Natural killer cell treated with Interleukin-12 subunit alpha and Interleukin-12 subunit beta and Interleukin-15 and Interleukin-18, amount 100 ng/mL, for 72 hours (primary cell): ENCODE measurements around the gene SHANK3. TPM values are rescaled to one million over a fixed set of nuclear protein-coding genes. Genes with fewer than 3 reads are reported as not detected.
A peak's percentile ranks its signal among the peaks of the same experiment; 100 is the strongest.

Source experiments
- ATAC-seq, 2 donors: fragments of 150-1000 bp; cut with Tn5 transposase in 1 of 2; sonication (Bioruptor Pico), chemical (Tn5 transposase) in 1 of 2; 2 replicates each; pipeline ENCODE4 v1.10.0; 2021
- DNase-seq: peaks from one replicate; pipeline ENCODE4 v3.0.0; 2022; ENCODE audit warnings: low spot score
- H3K27ac Mint-ChIP-seq, 2 donors: 1 replicate in 1 of 2; 2 replicates in 1 of 2; pipeline ENCODE4 v1.8.0; 2022; ENCODE audit warnings: mixed read lengths in 2 of 2, mild to moderate bottlenecking in 1 of 2, moderate library complexity in 1 of 2
- H3K27me3 Mint-ChIP-seq, 2 donors: 1 replicate in 1 of 2; 2 replicates in 1 of 2; pipeline ENCODE4 v1.8.0; 2022; ENCODE audit warnings: mixed read lengths in 2 of 2
- H3K36me3 Mint-ChIP-seq: one replicate; pipeline ENCODE4 v1.8.0; 2022; ENCODE audit warnings: mixed read lengths
- H3K4me1 Mint-ChIP-seq, 2 donors: 1 replicate in 1 of 2; 2 replicates in 1 of 2; pipeline ENCODE4 v1.8.0; 2022; ENCODE audit warnings: low read depth in 2 of 2, mixed read lengths in 2 of 2, mild to moderate bottlenecking in 1 of 2
- H3K4me3 Mint-ChIP-seq: one replicate; pipeline ENCODE4 v1.8.0; 2022; ENCODE audit warnings: mixed read lengths
- H3K9me3 Mint-ChIP-seq: 2 replicates; pipeline ENCODE4 v1.8.0; 2022; ENCODE audit warnings: mixed read lengths
- total RNA-seq, 2 donors: library from RNA; stranded (reverse); gene quantifications; one replicate each; pipeline ENCODE4 v1.2.3, GENCODE V29; 2022

SHANK3 gene
- not detected for total RNA-seq

DNA sequence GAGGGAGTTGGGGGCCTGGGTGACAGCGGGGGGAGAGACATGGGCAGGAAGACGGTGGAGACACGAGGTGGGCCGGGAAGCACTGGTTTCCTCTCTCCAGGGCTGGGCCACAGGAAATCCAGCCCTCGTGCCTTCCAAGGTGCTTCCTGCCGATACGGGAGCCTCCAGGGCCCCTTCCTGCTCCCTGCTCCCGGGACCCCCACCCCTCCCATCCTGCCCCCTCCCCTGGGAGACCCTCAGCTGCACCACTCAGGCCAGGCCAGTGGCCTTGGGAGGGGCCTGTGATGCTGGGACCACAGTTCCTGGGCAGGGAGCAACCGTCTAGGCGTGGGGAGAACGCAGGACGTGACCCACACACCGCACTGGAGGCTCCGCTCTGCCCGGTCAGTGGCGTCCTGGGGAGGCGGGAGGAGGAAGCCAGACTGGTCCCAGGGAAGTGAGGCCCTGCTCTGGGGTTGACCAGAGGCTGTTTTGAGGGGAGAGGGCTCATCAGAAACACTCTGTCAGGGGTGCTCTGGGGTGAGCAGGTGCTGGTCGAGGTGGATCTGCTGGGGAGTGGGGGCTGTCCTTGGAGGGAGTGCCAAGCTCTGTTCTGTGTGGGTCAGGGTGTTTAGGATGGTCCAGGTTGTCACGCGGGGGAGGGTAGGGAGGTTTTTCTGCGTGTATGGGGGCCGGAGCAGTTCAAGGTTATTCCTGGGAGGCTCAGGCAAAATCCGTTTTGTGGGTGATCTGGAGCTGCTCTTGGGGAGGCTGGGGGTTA, at the start of gene SHANK3:
SHANK3 (plus strand) TSS at position 353 of the 760 bp plus-strand sequence.
- Mint-ChIP-seq H3K4me1 (peaks cover 6 to 20% of the 10 kb centered on the region in 2 donors), H3K9me3 (no peaks in the 10 kb centered on the region), H3K36me3 (no peaks in the 10 kb centered on the region), H3K4me3 (peak within 1 kb of the TSS; percentile 53), H3K27ac (no peak within 1 kb of the TSS), H3K27me3 (peaks cover 42 to 52% of the 10 kb centered on the region in 2 donors)
- no peak for ATAC-seq
- DNase-seq, result no peak

- Mint-ChIP-seq H3K36me3 (no peaks in the 10 kb centered on the region), H3K4me1 (peaks cover 38% of the 10 kb centered on the region in 2 donors), H3K27ac (no peak overlapping the region), H3K4me3 (no peak overlapping the region), H3K9me3 (no peaks in the 10 kb centered on the region), H3K27me3 (no peaks in the 10 kb centered on the region)
- DNase-seq (no peak), ATAC-seq (no peak)
Observed at GRCh38 chr22:50624347-50625130, 48.1 kb upstream of the SHANK3 start.

DNA sequence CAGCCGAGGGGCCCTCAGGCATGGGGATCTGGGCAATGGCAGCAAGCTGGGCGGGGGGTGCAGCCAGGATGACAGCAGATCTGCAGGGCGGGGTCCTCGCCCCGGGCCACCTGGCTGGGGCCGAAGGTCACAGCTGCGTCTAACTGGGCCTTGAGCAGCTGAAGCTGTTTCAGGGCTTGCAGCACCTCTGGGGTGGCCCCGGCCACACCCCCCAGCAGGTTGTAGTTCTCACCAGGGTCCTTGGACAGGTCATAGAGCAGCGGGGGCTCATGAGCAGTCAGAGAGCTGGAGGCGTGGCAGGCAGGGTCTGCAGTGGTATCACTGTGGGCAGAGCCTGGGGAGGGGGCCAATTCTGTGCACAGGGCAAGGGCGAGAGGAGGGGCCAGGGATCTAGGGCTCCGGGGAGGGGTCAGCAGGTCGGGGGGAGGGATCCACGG, 47.5 kb upstream of the SHANK3 start:
- Mint-ChIP-seq H3K4me1 (peaks cover 35 to 39% of the 10 kb centered on the region in 2 donors), H3K27me3 (no peaks in the 10 kb centered on the region), H3K36me3 (no peaks in the 10 kb centered on the region), H3K9me3 (no peaks in the 10 kb centered on the region), H3K4me3 (no peak overlapping the region), H3K27ac (no peak overlapping the region)
- ATAC-seq (no peak), DNase-seq (no peak)

GRCh38 chr22:50625568-50626313, 46.9 kb upstream of the SHANK3 start:
- no peaks in the 10 kb centered on the region for H3K36me3 Mint-ChIP-seq
- no peak overlapping the region for H3K4me3 Mint-ChIP-seq
- no peak for ATAC-seq
- no peak for DNase-seq
- no peaks in the 10 kb centered on the region for H3K9me3 Mint-ChIP-seq
- no peaks in the 10 kb centered on the region for H3K27me3 Mint-ChIP-seq
- H3K4me1 Mint-ChIP-seq, result peaks cover 30 to 38% of the 10 kb centered on the region in 2 donors
- no peak overlapping the region for H3K27ac Mint-ChIP-seq

- Mint-ChIP-seq H3K27me3 (no peaks in the 10 kb centered on the region), H3K36me3 (no peaks in the 10 kb centered on the region)
Observed at GRCh38 chr22:50626314-50626849, 46.2 kb upstream of the SHANK3 start.

GRCh38 chr22:50626850-50627641, 45.6 kb upstream of the SHANK3 start:
- no peaks in the 10 kb centered on the region for H3K36me3 Mint-ChIP-seq
- peak overlapping the region; percentile 85 for H3K4me3 Mint-ChIP-seq
- no peaks in the 10 kb centered on the region for H3K27me3 Mint-ChIP-seq
- no peak overlapping the region for H3K27ac Mint-ChIP-seq
- no peaks in the 10 kb centered on the region for H3K9me3 Mint-ChIP-seq
- DNase-seq, result no peak
- H3K4me1 Mint-ChIP-seq, result peaks cover 17 to 25% of the 10 kb centered on the region in 2 donors
- no peak for ATAC-seq

More at GRCh38 chr22:50626314-50626849, 46.2 kb upstream of the SHANK3 start:
- Mint-ChIP-seq H3K9me3 (no peaks in the 10 kb centered on the region), H3K27ac (no peak overlapping the region), H3K4me3 (peak overlapping the region; percentile 57), H3K4me1 (peaks cover 24 to 32% of the 10 kb centered on the region in 2 donors)
- DNase-seq, result no peak
- no peak for ATAC-seq

DNA sequence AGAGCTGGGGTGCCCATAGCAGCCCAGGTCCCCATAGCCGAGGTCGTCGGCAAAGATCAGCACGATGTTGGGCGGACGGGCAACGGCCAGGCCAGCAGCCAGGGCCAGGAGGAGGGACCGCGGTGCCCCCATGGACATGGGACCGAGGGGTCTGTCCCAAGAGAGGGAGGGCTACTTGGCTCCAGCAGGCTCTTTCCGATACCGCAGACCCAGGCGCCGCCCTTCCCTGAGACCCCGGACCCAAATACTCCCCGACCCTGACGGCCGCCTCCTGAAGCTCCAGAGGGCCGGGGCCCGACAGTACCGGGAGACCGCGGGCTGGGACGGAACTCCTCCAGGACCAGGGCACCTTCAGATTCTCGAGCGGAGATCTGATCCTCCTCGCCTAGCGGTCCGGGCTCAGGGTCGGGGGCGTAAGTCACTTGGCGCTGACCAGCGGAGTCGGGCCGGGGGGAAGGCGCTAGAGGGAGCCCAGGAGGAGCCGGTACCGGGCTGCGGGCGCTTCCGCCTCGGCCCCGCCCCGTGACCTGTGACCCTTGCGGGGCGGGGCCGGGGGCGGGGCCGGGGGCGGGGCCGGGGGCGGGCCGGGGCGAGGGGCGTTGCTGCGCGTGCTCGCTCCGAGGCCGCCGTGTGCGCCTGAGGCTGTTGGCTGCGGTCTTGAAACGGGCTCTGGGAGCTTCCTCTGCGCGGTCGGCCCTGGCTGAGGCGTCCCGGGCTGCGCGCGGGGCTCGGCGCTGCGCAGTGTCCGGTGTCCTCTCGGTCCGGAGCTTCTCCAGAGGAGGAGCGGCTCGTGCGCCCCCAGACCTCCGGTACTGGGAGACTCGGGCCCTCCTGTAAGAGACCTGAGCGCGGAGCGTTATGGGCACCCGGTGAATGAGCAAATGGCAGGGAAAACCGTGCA, 44.7 kb upstream of the SHANK3 start, which contains the start of gene ARSA:
ARSA (minus strand) TSS at position 511 of the 901 bp plus-strand sequence; CDS start at position 138, 373 bp downstream.
- H3K27me3 Mint-ChIP-seq, result no peaks in the 10 kb centered on the region
- H3K36me3 Mint-ChIP-seq, result no peaks in the 10 kb centered on the region
- peaks cover 13 to 16% of the 10 kb centered on the region in 2 donors for H3K4me1 Mint-ChIP-seq
- H3K4me3 Mint-ChIP-seq, result peak within 1 kb of the TSS; percentile 85
- peak; percentile 88 for DNase-seq
- H3K27ac Mint-ChIP-seq, result peak within 1 kb of the TSS; percentile 55 to 58
- H3K9me3 Mint-ChIP-seq, result no peaks in the 10 kb centered on the region
- ATAC-seq, result peak; percentile 95 to 97

DNA sequence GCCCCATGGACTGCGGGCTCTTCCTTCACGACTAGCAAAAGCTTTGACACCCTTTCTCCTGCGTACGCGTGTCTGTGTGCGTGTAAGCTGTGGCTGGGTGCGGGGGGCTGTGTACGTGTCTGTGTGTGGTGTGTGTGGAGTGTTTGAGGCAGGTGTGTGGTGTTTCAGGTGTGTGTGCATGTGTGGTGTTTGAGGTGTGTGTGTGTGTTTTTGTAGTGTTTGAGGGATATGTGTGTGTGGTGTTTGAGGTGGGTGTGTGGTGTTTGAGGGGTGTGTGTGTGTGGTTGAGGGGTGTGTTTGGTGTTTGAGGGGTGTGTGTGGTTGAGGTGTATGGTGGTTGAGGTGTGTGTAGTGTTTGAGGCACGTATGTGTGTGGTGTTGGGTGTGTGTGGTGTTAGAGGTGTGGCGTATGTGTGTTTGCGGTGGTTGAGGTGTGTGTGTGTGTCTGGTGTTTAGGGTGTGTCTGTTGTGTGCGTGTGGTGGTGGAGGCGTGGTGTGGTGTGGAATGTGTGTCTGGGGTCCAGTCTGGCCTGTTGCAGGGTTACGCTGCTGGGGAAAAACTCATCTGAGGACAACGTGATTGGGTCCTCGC, 44.0 kb upstream of the SHANK3 start:
- H3K9me3 Mint-ChIP-seq, result no peaks in the 10 kb centered on the region
- peak overlapping the region; percentile 55 to 58 for H3K27ac Mint-ChIP-seq
- no peaks in the 10 kb centered on the region for H3K27me3 Mint-ChIP-seq
- no peaks in the 10 kb centered on the region for H3K36me3 Mint-ChIP-seq
- no peak for DNase-seq
- peak overlapping the region; percentile 85 for H3K4me3 Mint-ChIP-seq
- H3K4me1 Mint-ChIP-seq, result peaks cover 13 to 16% of the 10 kb centered on the region in 2 donors
- ATAC-seq, result peak in 1 of 2 donors; percentile 44

DNA sequence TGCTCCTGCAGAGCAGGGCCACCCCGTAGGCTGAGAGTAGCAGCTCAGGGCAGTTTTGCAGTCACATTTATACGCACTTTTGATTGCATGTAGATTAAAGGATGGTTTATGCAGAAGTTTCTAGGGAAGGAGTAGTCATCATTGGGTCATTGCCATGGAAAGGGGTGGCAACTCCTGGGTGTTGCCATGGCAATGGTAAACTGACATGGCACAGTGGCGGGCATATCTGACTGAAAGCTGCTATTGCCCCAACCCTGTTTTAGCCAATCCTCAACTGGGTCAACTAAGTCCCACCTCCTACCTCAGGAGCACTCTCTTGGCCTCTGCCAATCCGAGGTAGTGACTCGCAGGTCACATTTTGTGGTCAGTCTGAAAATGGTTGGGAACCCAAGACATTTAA, 42.2 kb upstream of the SHANK3 start:
- Mint-ChIP-seq H3K9me3 (no peaks in the 10 kb centered on the region), H3K4me1 (peaks cover 13 to 16% of the 10 kb centered on the region in 2 donors), H3K27ac (no peak overlapping the region), H3K27me3 (no peaks in the 10 kb centered on the region), H3K36me3 (no peaks in the 10 kb centered on the region), H3K4me3 (no peak overlapping the region)
- no peak for ATAC-seq
- DNase-seq, result no peak

GRCh38 chr22:50633086-50633485, 39.5 kb upstream of the SHANK3 start:
- DNase-seq (no peak), ATAC-seq (no peak)
- Mint-ChIP-seq H3K4me3 (no peak overlapping the region), H3K27me3 (peaks cover 0 to 4% of the 10 kb centered on the region in 2 donors), H3K9me3 (no peaks in the 10 kb centered on the region), H3K4me1 (peaks cover 12 to 21% of the 10 kb centered on the region in 2 donors), H3K36me3 (no peaks in the 10 kb centered on the region), H3K27ac (no peak overlapping the region)

GRCh38 chr22:50633771-50634170, 38.9 kb upstream of the SHANK3 start:
- H3K27ac Mint-ChIP-seq, result no peak overlapping the region
- no peaks in the 10 kb centered on the region for H3K36me3 Mint-ChIP-seq
- DNase-seq, result no peak
- H3K27me3 Mint-ChIP-seq, result peaks cover 0 to 4% of the 10 kb centered on the region in 2 donors
- no peak overlapping the region for H3K4me3 Mint-ChIP-seq
- ATAC-seq, result no peak
- H3K9me3 Mint-ChIP-seq, result no peaks in the 10 kb centered on the region
- H3K4me1 Mint-ChIP-seq, result peaks cover 6 to 14% of the 10 kb centered on the region in 2 donors

GRCh38 chr22:50635591-50635990, 37.0 kb upstream of the SHANK3 start:
- H3K27ac Mint-ChIP-seq, result no peak overlapping the region
- ATAC-seq (no peak), DNase-seq (no peak)
- H3K9me3 Mint-ChIP-seq, result no peaks in the 10 kb centered on the region
- no peaks in the 10 kb centered on the region for H3K36me3 Mint-ChIP-seq
- peaks cover 3 to 5% of the 10 kb centered on the region in 2 donors for H3K4me1 Mint-ChIP-seq
- H3K4me3 Mint-ChIP-seq, result no peak overlapping the region
- peaks cover 0 to 4% of the 10 kb centered on the region in 2 donors for H3K27me3 Mint-ChIP-seq
